ENCODE measurements around the gene ARL15.

DNA sequence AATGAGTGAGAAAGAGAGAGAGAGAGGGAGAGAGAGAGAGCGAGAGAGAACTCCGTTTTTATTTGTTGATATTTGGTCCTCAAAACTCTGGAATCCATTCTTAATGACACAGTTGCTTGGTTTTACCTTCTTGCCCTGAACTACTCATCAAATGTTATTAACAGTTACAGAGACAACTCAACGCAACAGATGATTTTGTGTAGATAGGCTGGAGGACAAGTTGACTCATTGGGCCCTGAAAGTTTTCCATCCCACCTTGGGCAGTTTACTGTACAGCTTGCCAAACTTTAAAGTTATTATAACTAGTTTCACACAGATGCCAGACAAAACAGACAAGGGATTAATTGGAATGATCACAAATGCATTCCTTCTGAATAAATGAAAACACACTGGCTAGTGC, 339.9 kb downstream of the ARL15 start:
- TF ChIP-seq, protein P1, sequence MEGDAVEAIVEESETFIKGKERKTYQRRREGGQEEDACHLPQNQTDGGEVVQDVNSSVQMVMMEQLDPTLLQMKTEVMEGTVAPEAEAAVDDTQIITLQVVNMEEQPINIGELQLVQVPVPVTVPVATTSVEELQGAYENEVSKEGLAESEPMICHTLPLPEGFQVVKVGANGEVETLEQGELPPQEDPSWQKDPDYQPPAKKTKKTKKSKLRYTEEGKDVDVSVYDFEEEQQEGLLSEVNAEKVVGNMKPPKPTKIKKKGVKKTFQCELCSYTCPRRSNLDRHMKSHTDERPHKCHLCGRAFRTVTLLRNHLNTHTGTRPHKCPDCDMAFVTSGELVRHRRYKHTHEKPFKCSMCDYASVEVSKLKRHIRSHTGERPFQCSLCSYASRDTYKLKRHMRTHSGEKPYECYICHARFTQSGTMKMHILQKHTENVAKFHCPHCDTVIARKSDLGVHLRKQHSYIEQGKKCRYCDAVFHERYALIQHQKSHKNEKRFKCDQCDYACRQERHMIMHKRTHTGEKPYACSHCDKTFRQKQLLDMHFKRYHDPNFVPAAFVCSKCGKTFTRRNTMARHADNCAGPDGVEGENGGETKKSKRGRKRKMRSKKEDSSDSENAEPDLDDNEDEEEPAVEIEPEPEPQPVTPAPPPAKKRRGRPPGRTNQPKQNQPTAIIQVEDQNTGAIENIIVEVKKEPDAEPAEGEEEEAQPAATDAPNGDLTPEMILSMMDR (IDR thresholded peaks at IDR 0.05; ENCODE audit: low read depth, low read length) = no peak
- TF ChIP-seq, protein P2, sequence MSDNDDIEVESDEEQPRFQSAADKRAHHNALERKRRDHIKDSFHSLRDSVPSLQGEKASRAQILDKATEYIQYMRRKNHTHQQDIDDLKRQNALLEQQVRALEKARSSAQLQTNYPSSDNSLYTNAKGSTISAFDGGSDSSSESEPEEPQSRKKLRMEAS (IDR thresholded peaks at IDR 0.05; ENCODE audit: low read depth, low read length) = no peak
- TF ChIP-seq POLR2A (IDR thresholded peaks at IDR 0.05; ENCODE audit: extremely low read depth, insufficient read length) (no peak), MYC (IDR thresholded peaks at IDR 0.05; ENCODE audit: low read depth, low read length) (no peak)
